HCT116 (cell line): ENCODE results near the gene BPIFB3. TPM values are rescaled to one million over a fixed set of nuclear protein-coding genes. Genes with fewer than 3 reads are reported as not detected.

Experiments used
- ATAC-seq: fragments of 200-7000 bp; cut with Tn5 transposase; 2 replicates; pipeline ENCODE4 v1.9.1; 2020; ENCODE audit warnings: mild to moderate bottlenecking, moderate library complexity
- BruUV-seq: library from RNA; stranded (reverse); fragments of 400-500 nt; replicated peaks from 2 replicates; lab custom pipeline; 2021; lab: Mats Ljungman, UMichigan
- CTCF ChIA-PET: fragments of 300-600 bp; sonication (Branson Sonifier 250); formaldehyde crosslinking; loops from one replicate; lab custom pipeline; 2021; ENCODE audit warnings: antibody characterized with exemption; lab: Charles Lee
- POLR2A ChIA-PET: fragments of 300-600, 350-600 bp; sonication (Branson Sonifier 250); formaldehyde crosslinking; loops from one replicate; lab custom pipeline; 2021; ENCODE audit warnings: antibody characterized with exemption; lab: Charles Lee
- RAD21 ChIA-PET, 2 experiments: fragments of 300-600 bp; sonication (Branson Sonifier 250); formaldehyde crosslinking; loops; one replicate each; lab custom pipeline; 2023; ENCODE audit warnings: low total read pairs in 2 of 2; ENCODE audit not compliant: uncharacterized antibody in 2 of 2, unreplicated experiment in 2 of 2, low non-redundant PET in 1 of 2; lab: Charles Lee
- DNase-seq: peaks from one replicate; pipeline ENCODE4 v3.0.0-alpha.2; 2010; ENCODE audit warnings: low read depth, low spot score
- H2AFZ ChIP-seq: fragments of 200-600 bp; shearing (Covaris generic), sonication (generic); 2 replicates; pipeline ENCODE4 v1.6.1; 2017; ENCODE audit warnings: low read depth, mixed run types, mixed read lengths, antibody characterized with exemption, low read length; ENCODE audit not compliant: poor library complexity, severe bottlenecking
- H3K27ac ChIP-seq: 2 replicates; pipeline ENCODE4 v1.5.1; 2012; ENCODE audit warnings: low read depth, low read length
- H3K27me3 ChIP-seq: fragments of 200-600 bp; sonication (generic); 2 replicates; pipeline ENCODE4 v1.6.1; 2016; ENCODE audit warnings: mixed run types, low read length, mixed read lengths; ENCODE audit not compliant: insufficient read depth
- H3K36me3 ChIP-seq, 2 experiments: fragments of 200-500 bp in 1 of 2; fragments of 200-600 bp in 1 of 2; sonication (Bioruptor generic) in 1 of 2; sonication (generic) in 1 of 2; 2 replicates each; pipeline versions ENCODE4 v1.5.1 to v1.6.1; 2014 to 2016; ENCODE audit warnings: low read length in 2 of 2, inconsistent platforms in 1 of 2, mixed read lengths in 1 of 2, mixed run types in 1 of 2; ENCODE audit not compliant: insufficient read depth in 2 of 2, control insufficient read depth in 1 of 2
- H3K4me1 ChIP-seq, 2 experiments: fragments of 200-600 bp in 1 of 2; sonication (generic) in 1 of 2; 2 replicates each; pipeline versions ENCODE4 v1.5.1 to v1.6.1; 2012 to 2017; ENCODE audit warnings: low read length in 2 of 2, inconsistent platforms in 1 of 2, mild to moderate bottlenecking in 1 of 2, mixed read lengths in 1 of 2, mixed run types in 1 of 2, moderate library complexity in 1 of 2; ENCODE audit not compliant: insufficient read depth in 2 of 2, control insufficient read depth in 1 of 2
- H3K4me2 ChIP-seq: fragments of 200-600 bp; sonication (generic); 2 replicates; pipeline ENCODE4 v1.6.1; 2017; ENCODE audit warnings: mixed run types, low read length, mixed read lengths
- H3K4me3 ChIP-seq, 2 experiments: fragments of 200-600 bp in 1 of 2; sonication (generic) in 1 of 2; replicated peaks in 1 of 2; 2 replicates each; pipeline ENCODE4 v1.5.1; 2011 to 2016; ENCODE audit warnings: low read length in 2 of 2, control low read depth in 1 of 2, low read depth in 1 of 2, mild to moderate bottlenecking in 1 of 2, mixed read lengths in 1 of 2, mixed run types in 1 of 2
- H3K79me2 ChIP-seq: fragments of 200-600 bp; sonication (generic); 2 replicates; pipeline ENCODE4 v1.6.1; 2017; ENCODE audit warnings: mild to moderate bottlenecking, mixed run types, low read length, moderate library complexity, mixed read lengths; ENCODE audit not compliant: insufficient read depth
- H3K9ac ChIP-seq: fragments of 200-600 bp; sonication (generic); 2 replicates; pipeline ENCODE4 v1.6.1; 2016; ENCODE audit warnings: low read length, mixed read lengths
- H3K9me2 ChIP-seq: fragments of 200-600 bp; sonication (generic), shearing (Covaris generic); 2 replicates; pipeline ENCODE4 v1.6.1; 2017; ENCODE audit warnings: mixed run types, mild to moderate bottlenecking, moderate library complexity; ENCODE audit not compliant: insufficient read depth
- H3K9me3 ChIP-seq, 2 experiments: fragments of 200-500 bp in 1 of 2; fragments of 200-600 bp in 1 of 2; sonication (Bioruptor generic) in 1 of 2; sonication (generic) in 1 of 2; 2 replicates each; pipeline ENCODE4 v1.6.1; 2014 to 2017; ENCODE audit warnings: low read length in 2 of 2, mixed read lengths in 2 of 2, inconsistent platforms in 1 of 2, low read depth in 1 of 2, mild to moderate bottlenecking in 1 of 2, mixed run types in 1 of 2, moderate library complexity in 1 of 2; ENCODE audit not compliant: control insufficient read depth in 1 of 2, insufficient read depth in 1 of 2
- H4K20me1 ChIP-seq: fragments of 200-600 bp; sonication (generic), shearing (Covaris generic); 2 replicates; pipeline ENCODE4 v1.6.1; 2017; ENCODE audit warnings: mixed run types, mild to moderate bottlenecking, moderate library complexity; ENCODE audit not compliant: insufficient read depth
- CEBPB ChIP-seq: IDR thresholded peaks from 2 replicates; pipeline ENCODE4 v1.6.1; 2012; ENCODE audit warnings: low read depth
- ELF1 ChIP-seq: IDR thresholded peaks from 2 replicates; pipeline ENCODE4 v1.6.1; 2012; ENCODE audit warnings: low read depth, borderline replicate concordance
- EZH2phosphoT487 ChIP-seq: fragments of 200-600 bp; IDR thresholded peaks from 2 replicates; pipeline ENCODE4 v1.6.1; 2018; ENCODE audit warnings: antibody characterized with exemption, borderline replicate concordance
- FOSL1 ChIP-seq: IDR thresholded peaks from 2 replicates; pipeline ENCODE4 v1.6.1; 2012; ENCODE audit warnings: low read depth
- SIN3A ChIP-seq: IDR thresholded peaks from 2 replicates; pipeline ENCODE4 v1.6.1; 2012; ENCODE audit warnings: low read depth
- SP1 ChIP-seq: IDR thresholded peaks from 2 replicates; pipeline ENCODE4 v1.6.1; 2012; ENCODE audit warnings: low read depth
- SRF ChIP-seq: IDR thresholded peaks from 2 replicates; pipeline ENCODE4 v1.6.1; 2012; ENCODE audit warnings: low read depth
- YY1 ChIP-seq: IDR thresholded peaks from 2 replicates; pipeline ENCODE4 v1.6.1; 2011; ENCODE audit warnings: low read length, low read depth, moderate library complexity, mild to moderate bottlenecking; ENCODE audit not compliant: insufficient replicate concordance; ENCODE audit errors: extremely low read depth
- ZFX ChIP-seq: fragments of 450-650 bp; IDR thresholded peaks from 2 replicates; pipeline ENCODE4 v1.6.1; 2017
- ZNF274 ChIP-seq: fragments of 200-500 bp; sonication (Bioruptor generic); IDR thresholded peaks from 2 replicates; pipeline ENCODE4 v1.6.1; 2014; ENCODE audit warnings: mild to moderate bottlenecking, low read depth, low read length, inconsistent platforms
- intact Hi-C: fragments of 100-400 bp; cut with micrococcal nuclease; formaldehyde crosslinking; loops from 2 replicates; pipeline ENCODE4 v1.10.0; 2022
- total RNA-seq: library from RNA; stranded (reverse); gene quantifications from one replicate; pipeline ENCODE4 v1.2.1, GENCODE V29; 2021; ENCODE audit not compliant: unreplicated experiment
- TF ChIP-seq, protein P1 (sequence below): IDR thresholded peaks from 2 replicates; pipeline ENCODE4 v1.6.1; 2012
- TF ChIP-seq, protein P2 (sequence below): IDR thresholded peaks from 2 replicates; pipeline ENCODE4 v1.6.1; 2012
- TF ChIP-seq, protein P3 (sequence below), 3 experiments: fragments of 200-600 bp in 1 of 3; sonication (generic) in 1 of 3; IDR thresholded peaks in 2 of 3; conservative IDR thresholded peaks in 1 of 3; 2 replicates each; pipeline ENCODE4 v1.5.1; 2012 to 2017; ENCODE audit warnings: low read depth in 2 of 3, low read length in 2 of 3, antibody characterized with exemption in 1 of 3, borderline replicate concordance in 1 of 3, control low read depth in 1 of 3, mild to moderate bottlenecking in 1 of 3, mixed read lengths in 1 of 3, mixed run types in 1 of 3, moderate library complexity in 1 of 3; ENCODE audit not compliant: insufficient read depth in 1 of 3
- TF ChIP-seq, protein P4 (sequence below): IDR thresholded peaks from 2 replicates; pipeline ENCODE4 v1.6.1; 2012; ENCODE audit warnings: low read depth

BPIFB3 gene
- total RNA-seq, 1 experiment from 2014 or later = not detected

DNA sequence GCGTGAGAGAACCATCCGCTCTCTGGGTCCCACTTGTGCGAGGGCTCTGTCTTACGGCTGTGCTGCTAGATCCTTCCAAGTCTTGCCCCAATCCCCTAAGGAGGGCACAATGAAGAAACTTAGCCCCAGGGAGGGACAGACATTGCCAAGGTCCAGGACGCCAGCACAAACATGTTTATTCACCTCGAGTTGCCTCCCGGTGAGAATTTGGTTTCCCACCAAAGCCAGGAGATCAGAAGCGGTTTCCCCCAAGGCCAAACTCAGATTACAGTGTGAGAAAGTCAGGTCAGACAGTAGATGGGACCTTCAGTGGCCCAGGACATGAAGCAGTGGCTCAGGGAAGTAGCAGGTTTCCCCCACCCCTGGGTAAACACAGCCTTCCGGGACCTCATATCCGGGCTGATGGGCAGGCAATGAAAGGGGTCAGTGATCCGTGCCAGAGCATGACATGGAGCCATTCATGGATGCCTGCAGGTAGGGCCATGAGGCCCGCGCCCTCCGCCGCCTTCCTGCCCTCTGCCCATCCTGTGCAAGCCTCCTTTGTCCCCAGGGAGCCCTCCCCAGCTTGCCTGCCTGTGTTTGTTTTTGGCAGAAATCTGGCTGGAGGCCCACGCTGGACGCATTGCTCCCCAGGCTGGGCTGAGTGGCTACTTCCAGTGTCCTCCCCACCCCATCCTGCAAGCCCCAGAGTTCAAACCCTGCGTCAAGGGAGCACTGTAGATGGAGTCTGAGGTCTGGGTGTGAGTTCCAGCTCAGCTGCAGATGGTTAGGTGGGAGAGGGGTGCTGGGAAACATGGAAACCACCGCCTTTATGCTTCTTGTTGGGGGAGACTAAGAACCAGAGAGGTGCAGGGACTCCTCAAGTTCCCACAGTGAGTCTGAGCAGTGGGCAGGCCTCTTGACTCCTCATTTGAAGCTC, 44.2 kb upstream of the BPIFB3 start:
- peaks cover 7% of the 10 kb centered on the region; the same call in 1 of the 2 replicates for H3K27me3 ChIP-seq
- ChIA-PET RAD21 (no interaction called here), POLR2A (no interaction called here), CTCF (no interaction called here)
- H3K9me3 ChIP-seq = no peaks in the 10 kb centered on the region
- H3K79me2 ChIP-seq = no peaks in the 10 kb centered on the region
- no peak overlapping the region for H3K4me2 ChIP-seq
- H3K9me2 ChIP-seq = no peaks in the 10 kb centered on the region
- ATAC-seq = no peak
- no peaks in the 10 kb centered on the region for H3K36me3 ChIP-seq
- no peak for DNase-seq
- no peaks in the 10 kb centered on the region for H3K4me1 ChIP-seq
- no peak overlapping the region for H3K9ac ChIP-seq
- intact Hi-C loops = no loop called here
- no peak overlapping the region for H3K4me3 ChIP-seq
- no peak overlapping the region for H3K27ac ChIP-seq
- H2AFZ ChIP-seq = no peak overlapping the region
- TF ChIP-seq CEBPB (no peak), SP1 (no peak), ELF1 (no peak), EZH2phosphoT487 (no peak), ZFX (no peak), SIN3A (no peak), YY1 (no peak), FOSL1 (no peak), ZNF274 (no peak), SRF (no peak)
- TF ChIP-seq, protein P1, sequence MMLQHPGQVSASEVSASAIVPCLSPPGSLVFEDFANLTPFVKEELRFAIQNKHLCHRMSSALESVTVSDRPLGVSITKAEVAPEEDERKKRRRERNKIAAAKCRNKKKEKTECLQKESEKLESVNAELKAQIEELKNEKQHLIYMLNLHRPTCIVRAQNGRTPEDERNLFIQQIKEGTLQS = no peak
- TF ChIP-seq, protein P2, sequence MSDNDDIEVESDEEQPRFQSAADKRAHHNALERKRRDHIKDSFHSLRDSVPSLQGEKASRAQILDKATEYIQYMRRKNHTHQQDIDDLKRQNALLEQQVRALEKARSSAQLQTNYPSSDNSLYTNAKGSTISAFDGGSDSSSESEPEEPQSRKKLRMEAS = no peak
- TF ChIP-seq, protein P3, sequence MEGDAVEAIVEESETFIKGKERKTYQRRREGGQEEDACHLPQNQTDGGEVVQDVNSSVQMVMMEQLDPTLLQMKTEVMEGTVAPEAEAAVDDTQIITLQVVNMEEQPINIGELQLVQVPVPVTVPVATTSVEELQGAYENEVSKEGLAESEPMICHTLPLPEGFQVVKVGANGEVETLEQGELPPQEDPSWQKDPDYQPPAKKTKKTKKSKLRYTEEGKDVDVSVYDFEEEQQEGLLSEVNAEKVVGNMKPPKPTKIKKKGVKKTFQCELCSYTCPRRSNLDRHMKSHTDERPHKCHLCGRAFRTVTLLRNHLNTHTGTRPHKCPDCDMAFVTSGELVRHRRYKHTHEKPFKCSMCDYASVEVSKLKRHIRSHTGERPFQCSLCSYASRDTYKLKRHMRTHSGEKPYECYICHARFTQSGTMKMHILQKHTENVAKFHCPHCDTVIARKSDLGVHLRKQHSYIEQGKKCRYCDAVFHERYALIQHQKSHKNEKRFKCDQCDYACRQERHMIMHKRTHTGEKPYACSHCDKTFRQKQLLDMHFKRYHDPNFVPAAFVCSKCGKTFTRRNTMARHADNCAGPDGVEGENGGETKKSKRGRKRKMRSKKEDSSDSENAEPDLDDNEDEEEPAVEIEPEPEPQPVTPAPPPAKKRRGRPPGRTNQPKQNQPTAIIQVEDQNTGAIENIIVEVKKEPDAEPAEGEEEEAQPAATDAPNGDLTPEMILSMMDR (IDR thresholded peaks at IDR 0.05 in 2 of 3, conservative IDR thresholded peaks at IDR 0.05 in 1 of 3; ENCODE audit: borderline replicate concordance in 1 of 3, insufficient read depth in 1 of 3, low read depth in 2 of 3, low read length in 2 of 3) = no peak
- TF ChIP-seq, protein P4, sequence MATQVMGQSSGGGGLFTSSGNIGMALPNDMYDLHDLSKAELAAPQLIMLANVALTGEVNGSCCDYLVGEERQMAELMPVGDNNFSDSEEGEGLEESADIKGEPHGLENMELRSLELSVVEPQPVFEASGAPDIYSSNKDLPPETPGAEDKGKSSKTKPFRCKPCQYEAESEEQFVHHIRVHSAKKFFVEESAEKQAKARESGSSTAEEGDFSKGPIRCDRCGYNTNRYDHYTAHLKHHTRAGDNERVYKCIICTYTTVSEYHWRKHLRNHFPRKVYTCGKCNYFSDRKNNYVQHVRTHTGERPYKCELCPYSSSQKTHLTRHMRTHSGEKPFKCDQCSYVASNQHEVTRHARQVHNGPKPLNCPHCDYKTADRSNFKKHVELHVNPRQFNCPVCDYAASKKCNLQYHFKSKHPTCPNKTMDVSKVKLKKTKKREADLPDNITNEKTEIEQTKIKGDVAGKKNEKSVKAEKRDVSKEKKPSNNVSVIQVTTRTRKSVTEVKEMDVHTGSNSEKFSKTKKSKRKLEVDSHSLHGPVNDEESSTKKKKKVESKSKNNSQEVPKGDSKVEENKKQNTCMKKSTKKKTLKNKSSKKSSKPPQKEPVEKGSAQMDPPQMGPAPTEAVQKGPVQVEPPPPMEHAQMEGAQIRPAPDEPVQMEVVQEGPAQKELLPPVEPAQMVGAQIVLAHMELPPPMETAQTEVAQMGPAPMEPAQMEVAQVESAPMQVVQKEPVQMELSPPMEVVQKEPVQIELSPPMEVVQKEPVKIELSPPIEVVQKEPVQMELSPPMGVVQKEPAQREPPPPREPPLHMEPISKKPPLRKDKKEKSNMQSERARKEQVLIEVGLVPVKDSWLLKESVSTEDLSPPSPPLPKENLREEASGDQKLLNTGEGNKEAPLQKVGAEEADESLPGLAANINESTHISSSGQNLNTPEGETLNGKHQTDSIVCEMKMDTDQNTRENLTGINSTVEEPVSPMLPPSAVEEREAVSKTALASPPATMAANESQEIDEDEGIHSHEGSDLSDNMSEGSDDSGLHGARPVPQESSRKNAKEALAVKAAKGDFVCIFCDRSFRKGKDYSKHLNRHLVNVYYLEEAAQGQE = no peak
- BruUV-seq = no TSS peak
- H4K20me1 ChIP-seq = no peaks in the 10 kb centered on the region
